SK-N-MC (cell line): Measurements from ENCODE around the gene MRPS9.
A peak's percentile ranks its signal among the peaks of the same experiment; 100 is the strongest.

Source experiments
- DNase-seq: peaks from one replicate; pipeline ENCODE4 v3.0.0-alpha.2; 2011; ENCODE audit warnings: low read depth, low spot score
- H3K27ac ChIP-seq: fragments of 200-600 bp; sonication (generic); 2 replicates; pipeline ENCODE4 v1.5.1; 2016; ENCODE audit warnings: mixed run types
- H3K36me3 ChIP-seq: fragments of 200-600 bp; sonication (generic); 2 replicates; pipeline ENCODE4 v1.6.1; 2017; ENCODE audit warnings: antibody characterized with exemption, low read length, mixed read lengths; ENCODE audit not compliant: insufficient read depth
- H3K4me3 ChIP-seq: fragments of 200-600 bp; sonication (generic); 2 replicates; pipeline ENCODE4 v1.5.1; 2016
- H3K9ac ChIP-seq: fragments of 200-600 bp; sonication (generic); 2 replicates; pipeline ENCODE4 v1.8.0; 2017; ENCODE audit warnings: mixed run types, mixed read lengths; ENCODE audit not compliant: insufficient read length
- H3K9me3 ChIP-seq: fragments of 200-600 bp; sonication (generic); 2 replicates; pipeline ENCODE4 v1.6.1; 2017; ENCODE audit warnings: low read depth, mild to moderate bottlenecking, antibody characterized with exemption, low read length, moderate library complexity, mixed read lengths
- EZH2 ChIP-seq: fragments of 200-600 bp; sonication (generic); IDR thresholded peaks from one replicate; pipeline ENCODE4 v1.6.1; 2017; ENCODE audit warnings: antibody characterized with exemption
- FOXP2 ChIP-seq: optimal IDR thresholded peaks from 2 replicates; pipeline ENCODE3; 2011; ENCODE audit warnings: mild to moderate bottlenecking, moderate library complexity; ENCODE audit not compliant: insufficient read depth; ENCODE audit errors: extremely low read length, control extremely low read depth
- POLR2AphosphoS5 ChIP-seq: IDR thresholded peaks from 2 replicates; pipeline ENCODE4 v1.6.1; 2012; ENCODE audit warnings: mild to moderate bottlenecking, low read depth, low read length, borderline replicate concordance

The MRPS9 gene

GRCh38 chr2:105037572-105038382 lies at the start of gene MRPS9:
Gene MRPS9, plus strand, starts transcription at chr2:105038069. Its CDS starts 24 bp downstream, at chr2:105038093.
- Histone ChIP-seq H3K9me3 (no peaks in the 10 kb centered on the region), H3K4me3 (peak within 1 kb of the TSS; percentile 86), H3K27ac (peak within 1 kb of the TSS; percentile 63; the same call in 1 of the 2 replicates), H3K36me3 (peaks cover 7% of the 10 kb centered on the region; the same call in 1 of the 2 replicates), H3K9ac (peak within 1 kb of the TSS; percentile 97)
- peak; percentile 73 for DNase-seq
- TF ChIP-seq POLR2AphosphoS5 (peak; percentile 92), FOXP2 (no peak)

- TF ChIP-seq EZH2: no peak
- no peak for TF ChIP-seq FOXP2
- TF ChIP-seq POLR2AphosphoS5: no peak
- no peaks in the 10 kb centered on the region for H3K9me3 ChIP-seq
- H3K4me3 ChIP-seq: no peak overlapping the region
- H3K36me3 ChIP-seq: no peaks in the 10 kb centered on the region
- DNase-seq: no peak
- H3K27ac ChIP-seq: no peak overlapping the region
- H3K9ac ChIP-seq: no peak overlapping the region
Observed at GRCh38 chr2:105005181-105005951, 32.5 kb upstream of the MRPS9 start.

GRCh38 chr2:105007367-105007766 lies 30.5 kb upstream of the MRPS9 start:
- H3K36me3 ChIP-seq: no peaks in the 10 kb centered on the region
- no peak overlapping the region for H3K4me3 ChIP-seq
- no peak for TF ChIP-seq POLR2AphosphoS5
- TF ChIP-seq FOXP2: no peak
- TF ChIP-seq EZH2: no peak
- no peak overlapping the region for H3K27ac ChIP-seq
- no peak overlapping the region for H3K9ac ChIP-seq
- DNase-seq: no peak
- H3K9me3 ChIP-seq: no peaks in the 10 kb centered on the region

- no peak for TF ChIP-seq FOXP2
- TF ChIP-seq POLR2AphosphoS5: no peak
- no peak for TF ChIP-seq EZH2
- no peak overlapping the region for H3K4me3 ChIP-seq
- no peak overlapping the region for H3K9ac ChIP-seq
- H3K27ac ChIP-seq: no peak overlapping the region
- no peak for DNase-seq
- H3K36me3 ChIP-seq: no peaks in the 10 kb centered on the region
- no peaks in the 10 kb centered on the region for H3K9me3 ChIP-seq
Observed at GRCh38 chr2:105032476-105032875, 5.4 kb upstream of the MRPS9 start.

GRCh38 chr2:105034170-105034569 lies 3.7 kb upstream of the MRPS9 start:
- Histone ChIP-seq H3K4me3 (no peak overlapping the region), H3K9me3 (no peaks in the 10 kb centered on the region), H3K36me3 (no peaks in the 10 kb centered on the region), H3K9ac (no peak overlapping the region), H3K27ac (no peak overlapping the region)
- TF ChIP-seq FOXP2: no peak
- DNase-seq: no peak

- 0 out of 2 replicates have a peak overlapping the region, but pooled peaks have one; percentile 63 for H3K27ac ChIP-seq
Observed at GRCh38 chr2:105038383-105039061, 653 bp downstream of the MRPS9 start.

GRCh38 chr2:105039559-105039958 lies 1.7 kb downstream of the MRPS9 start:
- H3K4me3 ChIP-seq: peak overlapping the region; percentile 12; the same call in 1 of the 2 replicates
- H3K9me3 ChIP-seq: no peaks in the 10 kb centered on the region
- TF ChIP-seq FOXP2: no peak
- no peak for TF ChIP-seq POLR2AphosphoS5
- no peak for TF ChIP-seq EZH2
- H3K27ac ChIP-seq: no peak overlapping the region
- H3K9ac ChIP-seq: no peak overlapping the region
- peaks cover 10% of the 10 kb centered on the region; the same call in 1 of the 2 replicates for H3K36me3 ChIP-seq
- DNase-seq: no peak

More at GRCh38 chr2:105038383-105039061, 653 bp downstream of the MRPS9 start:
- H3K9me3 ChIP-seq: no peaks in the 10 kb centered on the region
- no peak for DNase-seq
- peaks cover 10% of the 10 kb centered on the region; the same call in 1 of the 2 replicates for H3K36me3 ChIP-seq
- TF ChIP-seq EZH2 (no peak), FOXP2 (no peak), POLR2AphosphoS5 (no peak)
- peak overlapping the region; percentile 86 for H3K4me3 ChIP-seq
- peak overlapping the region; percentile 97 for H3K9ac ChIP-seq

- H3K36me3 ChIP-seq: peaks cover 14% of the 10 kb centered on the region
- no peak for DNase-seq
- H3K9me3 ChIP-seq: no peaks in the 10 kb centered on the region
- 0 out of 2 replicates have a peak overlapping the region, but pooled peaks have one; percentile 17 for H3K4me3 ChIP-seq
- H3K27ac ChIP-seq: no peak overlapping the region
- H3K9ac ChIP-seq: no peak overlapping the region
- no peak for TF ChIP-seq FOXP2
- no peak for TF ChIP-seq EZH2
- no peak for TF ChIP-seq POLR2AphosphoS5
Observed at GRCh38 chr2:105042189-105042588, 4.3 kb downstream of the MRPS9 start.
